Stimulated activated effector memory CD8-positive, alpha-beta T cell treated with anti-CD3 and anti-CD28 coated beads, Interleukin-12 subunit alpha, Interleukin-12 subunit beta, amount 100 ng/mL, for 72 hours (primary cell): ENCODE data around the gene TXNL4B.
A peak's percentile ranks its signal among the peaks of the same experiment; 100 is the strongest.

Source experiments
- ATAC-seq: fragments of 150-1000 bp; cut with Tn5 transposase; 2 replicates; pipeline ENCODE4 v1.10.0; 2021
- DNase-seq, 2 donors: peaks; one replicate each; pipeline ENCODE4 v3.0.0; 2021 to 2022; ENCODE audit warnings: low spot score in 2 of 2
- H3K27ac Mint-ChIP-seq: one replicate; pipeline ENCODE4 v1.8.0; 2022; ENCODE audit warnings: mild to moderate bottlenecking, mixed read lengths
- H3K36me3 Mint-ChIP-seq: one replicate; pipeline ENCODE4 v1.8.0; 2022; ENCODE audit warnings: mild to moderate bottlenecking, mixed read lengths
- H3K4me1 Mint-ChIP-seq: one replicate; pipeline ENCODE4 v1.8.0; 2022; ENCODE audit warnings: mixed read lengths
- H3K4me3 Mint-ChIP-seq: one replicate; pipeline ENCODE4 v1.8.0; 2022; ENCODE audit warnings: mild to moderate bottlenecking, mixed read lengths
- H3K9me3 Mint-ChIP-seq: one replicate; pipeline ENCODE4 v1.8.0; 2022; ENCODE audit warnings: mixed read lengths

Gene TXNL4B

DNA sequence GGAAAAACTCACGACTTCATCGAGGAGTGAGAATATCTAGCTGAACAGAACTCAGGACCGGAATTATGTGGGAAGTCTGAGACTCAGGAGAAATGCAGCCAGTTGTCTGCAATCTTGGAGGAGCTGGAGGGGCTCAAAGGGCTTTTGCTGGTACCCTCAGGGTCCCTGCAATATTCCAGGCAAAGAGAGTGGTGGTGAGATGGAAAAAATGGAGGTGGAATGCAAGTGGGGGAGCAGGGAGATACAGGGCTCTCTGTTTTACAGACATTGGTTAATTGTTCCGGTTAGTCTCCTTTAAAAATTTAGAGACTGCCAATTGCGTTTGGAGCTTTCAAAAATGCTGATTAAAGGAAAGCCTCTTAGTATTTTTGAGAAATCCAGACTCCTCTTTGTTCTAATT, 57.3 kb downstream of the TXNL4B start:
- no peaks in the 10 kb centered on the region for H3K9me3 Mint-ChIP-seq
- no peaks in the 10 kb centered on the region for H3K4me1 Mint-ChIP-seq
- peak overlapping the region; percentile 60 for H3K27ac Mint-ChIP-seq
- no peak overlapping the region for H3K4me3 Mint-ChIP-seq
- DNase-seq (no peak), ATAC-seq (no peak)
- no peaks in the 10 kb centered on the region for H3K36me3 Mint-ChIP-seq
